ENCODE results near the gene NTM.

The NTM gene

DNA sequence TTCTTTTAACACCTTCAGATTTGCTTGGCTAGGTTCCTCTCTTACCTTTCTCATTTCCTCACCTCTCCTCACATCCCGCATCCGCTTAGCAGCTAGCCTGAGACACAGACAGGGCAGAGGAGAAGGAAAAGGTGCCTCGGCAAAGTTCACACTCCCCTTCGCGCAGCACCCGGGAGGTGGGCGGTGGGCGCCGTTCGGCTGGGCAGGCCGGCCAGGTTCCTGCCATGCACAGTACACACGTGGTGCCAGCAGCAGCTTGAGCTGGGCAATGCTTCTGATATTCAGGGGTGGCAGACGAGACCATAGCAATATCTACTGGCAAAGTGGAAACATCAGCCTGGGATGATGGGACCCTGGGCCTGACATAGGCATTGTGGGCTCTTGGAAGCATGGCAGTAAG is 3.3 kb downstream of the NTM start:
- DNase-seq: no peak

DNA sequence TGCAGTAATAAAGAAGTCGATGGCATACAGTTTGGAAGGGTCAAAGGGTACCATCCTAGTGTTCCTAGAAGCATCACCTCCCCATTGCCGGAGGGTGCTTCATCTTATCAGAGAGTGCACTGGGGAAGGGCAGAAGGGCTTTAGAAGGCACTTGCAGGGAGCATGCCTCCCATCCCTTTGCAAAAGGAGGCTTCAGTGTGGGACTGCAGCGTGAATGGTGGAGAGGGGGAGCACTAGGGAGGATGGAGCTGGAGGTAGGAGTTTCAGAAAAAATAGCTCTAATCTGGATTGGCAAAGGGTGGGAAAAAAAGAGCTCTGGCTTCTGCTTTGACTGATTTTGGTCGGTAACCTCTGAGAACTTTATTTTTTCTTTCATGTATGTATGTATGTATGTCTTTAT is 5.0 kb downstream of the NTM start:
- DNase-seq: no peak

DNA sequence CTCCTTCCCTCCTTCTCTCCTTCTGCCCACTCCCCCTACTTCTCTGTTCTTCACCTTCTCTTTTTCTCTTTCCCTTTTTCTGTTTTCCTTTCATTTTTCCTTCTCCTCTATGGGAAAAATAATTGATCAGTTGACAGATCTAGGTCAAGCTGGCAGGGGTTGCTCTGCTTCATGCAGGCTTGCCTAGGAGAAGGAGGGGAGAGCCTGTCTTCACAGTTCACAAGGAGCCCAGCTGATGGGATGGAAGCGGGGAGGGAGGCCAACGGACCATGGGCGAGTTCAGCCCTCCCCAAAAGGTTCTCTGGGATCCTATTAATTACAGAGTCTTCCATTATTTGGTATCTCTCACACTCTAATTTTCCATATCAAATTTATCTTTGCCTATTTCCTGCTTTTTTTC is 5.5 kb downstream of the NTM start:
- DNase-seq: no peak

DNA sequence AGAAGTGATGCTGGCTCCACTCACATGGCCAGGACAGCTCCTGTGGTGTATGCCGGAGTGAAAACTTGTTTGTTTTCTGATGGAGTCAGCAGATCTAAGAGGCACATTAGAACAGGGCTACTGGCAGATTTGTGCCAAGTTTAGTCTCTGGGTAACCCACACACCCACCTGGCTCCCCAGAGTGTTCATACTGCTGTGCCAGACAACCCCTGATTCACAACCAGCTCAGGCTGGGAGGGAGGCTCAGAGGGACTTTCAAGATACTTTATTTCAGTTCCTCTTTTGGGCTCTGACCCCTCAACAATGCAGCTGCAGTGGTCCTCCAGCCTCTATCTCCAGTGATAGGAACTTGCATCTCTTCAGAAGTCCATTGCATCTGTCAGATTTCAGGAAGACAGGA is 8.5 kb downstream of the NTM start:
- no peak for DNase-seq

DNA sequence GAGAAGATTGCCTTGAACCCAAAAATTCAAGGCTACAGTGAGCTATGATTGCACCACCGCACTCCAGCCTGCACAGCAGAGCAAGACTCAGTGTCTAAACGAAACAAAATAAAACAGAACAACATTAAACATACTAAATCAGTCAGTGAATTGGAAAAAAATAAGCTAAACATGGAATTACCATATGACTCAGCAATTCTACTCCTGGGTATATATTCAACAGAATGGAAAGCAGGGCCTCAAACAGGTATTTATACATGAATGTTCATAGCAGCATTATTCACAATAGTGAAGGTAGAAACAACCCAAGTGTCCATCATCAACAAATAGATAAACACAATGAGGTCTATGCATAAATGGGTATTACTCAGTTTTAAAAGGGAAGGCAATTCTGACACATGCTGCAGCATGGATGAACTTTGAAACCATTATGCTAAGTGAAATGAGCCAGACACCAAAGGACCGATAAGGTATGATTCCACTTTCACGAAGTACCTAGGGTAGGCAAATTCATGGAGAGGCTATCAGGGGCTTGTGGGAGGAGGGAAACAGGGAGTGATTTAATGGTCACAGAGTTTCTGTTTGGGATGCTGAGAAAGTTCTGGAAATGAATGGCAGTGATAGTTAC is 15.5 kb downstream of the NTM start:
- DNase-seq: no peak

DNA sequence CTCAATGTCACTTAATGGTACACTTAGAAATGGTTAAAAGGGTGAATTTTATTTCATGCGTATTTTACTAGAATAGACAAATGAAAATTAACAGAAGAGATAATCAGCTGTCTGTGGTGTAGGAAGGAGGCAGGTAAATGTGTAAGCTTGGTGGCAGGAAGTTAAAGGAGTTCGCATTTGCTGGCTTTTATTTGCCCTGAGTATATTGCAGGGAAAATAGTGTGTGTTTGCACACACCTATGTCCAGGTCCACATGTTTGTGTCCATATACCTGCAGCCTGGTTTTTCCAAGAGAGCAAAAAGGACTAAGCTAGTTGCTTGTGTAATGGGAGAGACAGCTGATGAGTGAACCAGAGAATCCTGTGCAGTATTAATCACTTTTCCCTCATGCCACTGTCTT is 16.0 kb downstream of the NTM start:
- DNase-seq: no peak

DNA sequence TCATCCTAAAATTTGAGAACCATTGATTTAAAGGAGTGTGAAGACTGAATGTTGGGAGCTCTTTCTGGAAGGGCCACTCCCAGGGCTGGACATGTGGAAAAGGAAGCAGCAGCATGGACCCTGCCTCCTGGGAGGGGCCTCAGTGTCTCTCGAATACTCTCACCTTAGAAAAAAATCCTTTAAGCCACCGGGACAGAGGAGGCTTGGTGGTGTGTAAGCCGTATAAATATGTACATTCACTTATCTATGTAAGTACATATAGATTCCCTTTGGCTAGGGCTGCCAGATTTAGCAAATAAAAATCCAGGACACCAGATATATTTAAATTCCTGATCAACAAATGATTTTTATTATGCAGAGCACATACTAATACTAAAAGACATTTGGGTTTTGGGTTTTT is 17.6 kb downstream of the NTM start:
- no peak for DNase-seq

DNA sequence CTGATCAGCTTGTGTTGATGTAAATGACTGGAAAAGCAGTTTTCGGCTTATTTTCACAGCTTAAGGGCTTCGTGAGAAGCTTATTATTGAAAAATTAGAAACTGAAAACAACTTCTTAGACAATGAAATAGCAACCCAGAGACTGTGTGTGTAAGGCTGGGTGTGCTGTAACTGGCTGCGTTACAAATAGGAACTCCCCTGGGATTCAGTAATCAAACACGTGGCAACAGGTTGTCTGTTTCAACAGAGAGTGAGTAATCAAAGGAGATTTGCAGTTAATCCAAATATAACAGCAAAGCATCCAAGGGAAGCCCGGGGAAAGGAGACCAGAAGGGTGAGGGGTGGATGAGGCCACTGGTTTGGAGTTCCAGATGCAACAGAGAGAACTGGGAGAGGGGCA is 19.2 kb downstream of the NTM start:
- no peak for DNase-seq

DNA sequence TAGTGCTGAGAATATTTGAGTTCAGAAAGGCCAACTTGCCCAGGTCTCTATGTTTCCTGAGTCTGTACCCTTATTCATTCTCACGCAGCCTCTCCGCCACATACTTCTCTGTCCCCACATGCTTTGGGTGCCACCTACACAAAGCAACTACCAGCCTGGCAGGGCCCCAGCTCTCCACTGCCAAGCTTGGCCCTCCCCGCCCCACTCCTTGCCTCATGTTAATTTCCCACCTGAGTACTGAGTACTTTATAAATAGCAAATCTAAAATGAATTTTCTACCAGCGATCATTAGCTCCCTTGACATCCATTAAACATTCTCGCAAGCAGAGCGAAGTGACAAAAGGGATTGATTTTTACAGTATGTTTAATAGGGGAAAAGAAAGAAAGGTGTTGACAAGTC is 20.8 kb downstream of the NTM start:
- DNase-seq: no peak

DNA sequence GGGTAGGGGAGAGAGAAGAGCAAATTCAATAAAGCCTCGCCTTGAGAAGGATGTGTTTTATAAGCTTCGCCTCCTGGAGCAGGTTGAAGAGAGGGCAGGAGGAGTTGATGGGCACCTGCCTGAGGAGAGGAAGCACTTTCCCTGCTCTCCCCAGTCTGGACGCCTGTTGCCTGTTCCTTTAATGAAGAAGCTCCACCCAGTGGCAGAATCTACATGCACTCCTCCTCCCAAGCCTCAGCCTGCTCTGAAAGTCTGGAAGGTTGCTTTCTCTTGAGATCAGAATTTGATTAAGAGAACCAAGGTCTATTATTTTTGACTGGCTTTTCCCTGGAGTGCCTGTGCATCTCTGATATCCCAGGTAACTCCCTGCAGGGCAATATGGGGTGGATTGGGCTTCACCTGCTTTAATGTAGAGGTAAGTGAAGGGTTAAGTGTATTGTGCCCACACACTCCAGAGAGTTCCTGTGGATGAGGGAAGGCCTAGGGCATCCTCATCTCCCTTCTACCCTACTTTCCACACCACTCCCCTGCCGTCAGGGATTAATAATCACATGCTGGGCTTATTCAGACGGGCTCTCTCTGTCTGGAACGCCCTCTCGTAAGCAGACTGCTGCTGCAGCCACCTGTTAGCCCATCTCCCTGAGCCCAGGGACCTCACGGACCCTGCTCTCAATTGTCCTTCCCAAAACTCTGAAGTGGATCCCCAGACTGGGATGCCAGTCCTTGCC is 22.3 kb downstream of the NTM start:
- no peak for DNase-seq

DNA sequence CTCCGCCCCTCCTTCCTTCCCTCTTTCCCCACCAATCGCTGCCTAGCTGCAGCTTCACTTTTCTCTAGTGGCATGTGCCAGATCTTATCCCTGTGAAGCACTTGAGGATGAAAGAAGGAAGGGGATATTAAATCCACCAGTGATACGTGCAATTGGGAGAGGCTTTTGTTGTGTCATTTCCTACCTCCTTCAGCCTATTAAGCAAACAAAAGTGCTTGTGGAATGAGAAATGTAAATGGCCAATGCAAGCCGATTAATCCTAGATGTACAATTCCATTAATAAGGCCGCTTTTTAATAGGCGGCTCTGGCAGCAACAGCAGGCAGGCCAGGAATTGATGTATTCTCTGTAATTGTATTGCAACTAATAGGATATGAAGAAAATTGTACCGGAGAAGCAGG is 23.3 kb downstream of the NTM start:
- no peak for DNase-seq

DNA sequence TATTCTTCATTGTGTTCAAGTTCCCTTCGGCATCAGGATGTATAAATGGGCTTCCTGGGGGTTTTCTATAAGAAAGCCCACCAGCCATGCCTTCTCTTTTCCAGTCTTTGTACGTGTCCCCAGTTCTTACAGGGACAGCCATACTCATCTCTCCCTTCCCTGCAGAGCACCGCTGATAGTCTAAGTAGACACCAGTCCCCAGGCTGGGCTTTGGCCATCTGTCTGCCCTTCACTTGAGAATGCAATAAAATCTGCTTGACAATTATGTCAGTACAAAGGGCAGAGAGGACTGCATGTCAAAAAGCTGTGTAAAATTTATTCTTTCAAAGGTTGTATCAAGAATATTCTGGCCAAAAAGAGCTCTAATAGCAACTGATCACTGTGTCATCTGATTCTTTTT is 27.3 kb downstream of the NTM start:
- DNase-seq: no peak

DNA sequence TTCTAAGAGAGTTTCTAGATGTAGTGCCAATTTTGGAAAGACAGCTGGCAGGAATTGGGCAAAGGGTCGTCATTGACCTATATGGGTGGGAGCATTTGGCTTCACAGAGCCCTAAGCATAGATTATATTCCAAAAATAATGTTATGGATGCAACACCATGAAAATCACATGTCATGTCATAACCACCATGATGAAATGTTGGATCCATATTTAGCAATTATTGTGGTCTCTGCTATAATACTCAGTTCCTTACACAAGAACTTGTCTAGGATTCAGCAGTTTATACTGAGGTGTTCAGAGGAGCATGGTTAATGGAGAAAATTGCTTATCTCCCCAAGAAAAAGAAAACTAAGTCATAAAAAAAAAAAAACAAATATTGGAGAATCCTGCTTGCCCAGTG is 31.6 kb downstream of the NTM start:
- DNase-seq: no peak

DNA sequence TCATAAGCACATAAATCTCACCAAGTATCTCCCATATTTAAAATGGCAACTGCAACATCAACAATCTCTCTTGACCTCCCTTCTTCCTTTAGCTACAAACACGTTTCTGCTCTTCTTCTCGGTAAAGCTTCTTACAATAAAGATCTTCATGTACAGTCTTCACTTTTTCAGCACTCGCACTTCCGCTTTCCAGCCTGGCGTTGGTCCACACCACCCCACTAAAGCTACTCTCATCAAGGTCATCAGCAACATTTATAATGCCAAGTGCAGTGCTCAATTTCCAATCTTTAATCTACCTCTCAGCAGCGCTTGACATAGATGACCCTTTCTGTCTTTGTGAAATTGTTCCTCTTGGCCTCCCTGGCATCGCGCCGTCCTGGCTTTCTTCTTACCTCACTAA is 33.6 kb downstream of the NTM start:
- DNase-seq: no peak

DNA sequence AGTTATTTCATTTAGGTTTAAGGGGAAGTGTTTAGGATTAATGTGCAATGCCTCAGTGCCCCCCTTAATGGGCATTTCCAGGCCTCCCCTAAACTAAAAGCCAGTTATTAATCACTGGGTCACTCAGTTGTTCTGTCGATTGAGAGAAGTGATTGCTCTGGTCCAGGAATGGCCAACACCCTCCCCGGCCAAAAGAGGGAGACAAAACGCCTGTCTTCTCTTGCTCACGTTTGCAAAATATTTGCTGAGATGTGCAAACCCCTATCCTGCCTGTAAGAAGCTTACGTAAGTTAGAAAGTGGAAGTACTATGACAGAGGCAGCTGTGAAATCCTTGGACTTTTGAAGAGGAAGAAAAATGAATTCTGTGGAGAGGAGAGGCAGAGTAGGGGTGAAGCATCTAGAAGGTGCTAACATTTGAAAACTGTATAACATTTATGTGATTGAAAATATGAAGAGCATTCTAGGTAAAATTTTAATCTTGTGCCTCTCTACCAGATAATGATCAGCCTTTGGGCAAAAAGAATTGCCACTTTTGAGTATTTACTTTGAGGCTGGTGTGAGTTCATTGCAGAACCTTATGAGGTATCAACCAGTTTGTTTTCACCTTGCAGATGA is 37.7 kb downstream of the NTM start:
- no peak for DNase-seq

DNA sequence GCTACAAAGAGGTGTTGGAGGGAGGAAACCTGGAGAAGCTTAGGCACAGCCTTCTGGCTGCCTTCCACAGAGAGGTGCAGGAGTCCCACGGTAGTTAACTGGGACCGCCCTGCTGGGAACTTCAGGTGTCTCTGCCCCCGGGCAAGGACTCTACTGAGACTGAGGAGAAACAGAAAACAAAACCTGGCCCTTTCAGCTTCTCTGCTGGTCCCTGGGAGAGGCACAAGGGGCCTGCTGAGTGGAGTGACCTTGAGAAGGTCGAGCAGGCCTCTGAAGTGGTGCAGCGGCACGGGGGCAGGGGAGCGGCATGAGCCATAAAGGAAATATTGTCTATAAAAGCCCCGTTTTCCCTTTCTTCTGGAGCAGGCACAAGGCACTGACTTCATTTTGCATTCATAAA is 38.9 kb downstream of the NTM start:
- no peak for DNase-seq

DNA sequence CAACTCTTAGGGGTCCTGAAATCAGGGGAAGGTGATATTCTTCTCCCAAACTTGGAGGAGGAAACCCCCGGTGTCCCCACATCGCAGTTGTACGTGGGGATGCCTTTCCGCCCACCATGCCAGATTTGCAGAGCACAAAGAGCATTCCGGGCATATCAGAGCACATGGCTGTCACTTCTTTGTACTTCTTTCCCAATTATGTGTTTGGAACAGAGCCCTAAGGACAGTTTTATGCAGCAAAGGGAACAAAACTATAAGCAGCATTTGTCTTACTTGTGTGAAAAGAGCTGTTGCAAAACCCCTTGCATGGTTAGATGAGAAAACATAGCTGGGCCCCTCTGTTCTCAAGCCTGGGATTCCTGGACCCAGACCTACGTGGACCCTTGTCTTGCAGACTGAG is 41.2 kb downstream of the NTM start:
- DNase-seq: no peak

DNA sequence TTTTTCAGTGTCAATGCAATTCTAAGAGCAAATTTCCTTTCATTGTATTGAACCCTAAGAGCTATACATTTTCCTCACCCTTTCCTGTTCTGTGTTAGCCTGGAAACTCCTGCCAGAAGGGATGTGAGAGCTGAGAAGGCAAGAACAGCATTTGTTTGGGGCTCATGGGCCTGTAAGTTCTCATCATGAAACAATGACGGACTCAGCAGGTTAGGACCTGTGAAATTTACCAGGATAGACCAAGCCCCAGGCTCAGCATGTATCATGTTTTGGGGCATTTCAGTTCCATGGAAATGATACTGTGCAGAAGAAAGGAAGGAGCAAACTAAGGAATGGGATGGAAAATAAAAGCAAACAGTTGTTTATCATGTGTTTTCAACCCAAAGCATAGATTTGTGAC is 41.6 kb downstream of the NTM start:
- DNase-seq: no peak

DNA sequence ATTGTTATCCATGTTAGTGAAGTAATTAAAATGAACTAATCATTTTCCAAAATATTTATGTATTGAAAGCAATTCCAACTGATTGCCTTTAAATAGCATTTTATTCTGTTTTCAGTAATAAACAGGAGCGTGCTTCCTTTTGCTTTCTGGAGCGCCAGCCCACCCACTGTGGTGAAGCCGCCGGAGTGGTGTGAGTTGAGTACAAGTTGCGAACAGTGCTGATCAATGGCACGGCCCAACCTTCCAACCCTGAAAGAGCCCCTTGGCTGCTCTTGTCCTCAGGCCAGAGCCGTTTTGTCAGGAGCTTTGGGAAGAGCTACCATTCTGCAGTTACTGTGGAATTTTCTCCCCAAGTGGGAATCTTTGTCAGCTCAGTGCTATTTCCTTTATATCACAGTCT is 42.8 kb downstream of the NTM start:
- DNase-seq: no peak

DNA sequence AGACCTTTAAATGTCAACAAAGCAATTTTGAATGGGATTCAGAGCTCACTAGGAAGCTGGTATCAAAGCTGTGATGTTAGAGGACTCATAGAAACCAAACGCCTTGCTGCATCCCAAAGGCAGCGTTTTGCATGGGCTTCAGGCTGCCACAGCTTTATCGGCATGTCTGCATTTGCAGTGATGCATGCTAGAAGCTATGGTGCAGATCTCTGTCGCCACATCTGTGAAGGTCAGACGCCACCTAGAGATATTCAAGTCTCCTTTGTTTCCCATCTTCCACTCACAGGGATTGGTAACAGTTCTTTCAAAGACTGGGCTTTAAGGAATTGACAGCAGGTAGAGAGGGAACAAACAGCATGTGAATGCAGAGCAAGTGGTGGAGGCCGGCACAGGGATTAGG is 47.8 kb downstream of the NTM start:
- DNase-seq: no peak

DNA sequence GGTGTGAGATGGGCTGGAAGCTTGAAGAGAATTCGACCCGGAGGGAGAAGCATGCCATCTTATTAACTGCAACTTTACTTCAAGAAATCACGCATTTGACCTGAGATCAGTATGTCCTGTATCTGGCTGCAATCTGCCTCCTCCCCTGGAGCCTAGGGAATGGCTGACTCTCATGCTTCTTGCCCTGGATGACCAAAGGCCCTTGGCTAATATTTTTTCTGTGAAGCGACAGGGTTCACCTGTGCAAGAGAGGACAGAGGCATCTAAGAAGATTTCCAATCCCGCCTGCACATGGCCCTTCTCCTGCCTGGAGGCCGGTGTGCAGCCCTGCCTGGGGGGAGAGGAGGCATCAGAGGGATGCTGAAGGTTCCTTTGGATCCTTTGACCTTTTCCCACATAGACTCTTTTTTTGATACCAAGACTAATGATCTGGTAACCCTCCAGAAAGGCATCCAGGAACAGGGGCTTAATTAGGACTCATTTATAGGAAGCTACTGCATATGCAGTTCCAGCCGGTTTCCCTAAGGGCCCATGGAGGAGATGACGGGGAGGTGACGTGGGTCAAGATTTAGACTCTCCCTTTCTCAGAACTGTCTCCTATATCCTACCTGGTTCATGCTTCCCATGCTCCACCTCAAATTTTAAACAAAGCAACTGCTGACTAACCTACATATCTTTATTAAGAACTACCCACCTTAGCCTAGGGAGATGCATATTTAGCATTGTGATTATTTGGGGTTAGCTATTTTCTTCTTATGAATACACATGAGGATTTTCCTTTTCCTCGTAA is 50.8 kb downstream of the NTM start:
- DNase-seq: no peak

DNA sequence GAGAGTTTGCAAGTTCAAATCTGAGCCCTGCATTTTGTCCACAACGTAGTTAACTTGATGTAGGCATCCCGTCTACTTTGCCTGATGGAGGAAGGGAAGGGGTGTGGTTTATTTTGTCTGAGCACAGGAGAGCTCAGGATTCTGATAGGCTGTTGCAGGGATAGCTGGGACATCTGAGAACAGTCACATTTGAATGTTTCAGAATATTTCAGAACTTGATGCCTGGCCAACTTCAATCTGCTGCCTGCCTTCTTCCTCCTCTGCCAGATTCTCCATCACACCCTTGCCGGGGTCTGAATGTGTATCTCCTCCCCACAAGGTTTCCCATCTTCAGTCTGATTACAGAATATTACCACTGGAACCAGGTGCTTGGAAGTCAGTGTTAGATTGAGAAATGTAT is 51.6 kb downstream of the NTM start:
- DNase-seq: no peak

DNA sequence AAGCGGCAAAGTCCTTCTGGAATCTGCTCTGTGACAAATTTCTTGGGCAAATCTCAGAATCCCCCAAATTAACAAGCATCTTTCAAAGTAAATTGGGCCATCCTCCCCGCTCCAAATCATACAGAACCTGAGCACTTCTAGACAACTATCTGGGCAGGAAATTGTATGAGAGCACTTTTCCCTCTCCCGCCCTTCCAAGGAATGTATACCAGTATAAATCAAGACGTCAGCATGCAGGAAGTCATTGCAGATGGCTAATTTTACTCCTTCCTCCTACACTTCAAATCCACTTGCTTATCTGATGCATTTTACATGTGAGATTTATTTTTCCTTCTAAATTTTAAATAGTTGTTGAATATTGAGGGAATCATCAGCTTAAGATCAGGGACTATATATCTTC is 52.1 kb downstream of the NTM start:
- no peak for DNase-seq

DNA sequence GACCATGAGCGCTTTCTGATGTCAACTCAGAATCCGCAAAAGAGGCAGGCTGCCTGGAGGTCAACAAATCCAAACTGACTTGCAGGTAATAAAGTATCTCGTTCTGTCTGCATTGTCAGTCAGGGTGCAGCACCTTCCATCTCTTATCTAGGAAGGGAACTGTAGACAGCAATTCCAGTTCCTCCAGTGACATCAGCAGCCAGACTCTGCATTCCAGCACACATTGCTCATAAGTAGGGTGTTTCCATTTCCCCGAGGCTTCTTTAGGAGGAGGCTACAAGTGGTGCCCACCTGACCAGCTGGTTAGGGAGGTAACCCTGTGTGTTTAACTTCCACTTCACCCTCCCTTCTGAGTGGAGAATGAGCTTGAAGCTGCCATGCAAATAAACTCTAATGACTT is 53.3 kb downstream of the NTM start:
- DNase-seq: no peak

All from NCI-H2171 (cell line).